OCI-LY1 (cell line): ENCODE results near the gene EIF3L.

Experiments
- H2AFZ ChIP-seq: fragments of 200-600 bp; sonication (generic), shearing (Covaris generic); 2 replicates; pipeline ENCODE4 v1.6.0; 2014; ENCODE audit warnings: antibody characterized with exemption, mild to moderate bottlenecking, low read length
- H3F3A ChIP-seq: fragments of 200-600 bp; sonication (generic), shearing (Covaris generic); 2 replicates; pipeline ENCODE4 v1.6.0; 2014; ENCODE audit warnings: mild to moderate bottlenecking, antibody characterized with exemption, low read length, moderate library complexity; ENCODE audit not compliant: insufficient read depth
- H3K27ac ChIP-seq: fragments of 200-600 bp; sonication (generic); 2 replicates; pipeline ENCODE4 v1.5.1; 2014; ENCODE audit warnings: low read length, mixed run types, mild to moderate bottlenecking, low read depth; ENCODE audit not compliant: poor library complexity, severe bottlenecking
- H3K27me3 ChIP-seq: fragments of 200-600 bp; sonication (generic); 2 replicates; pipeline ENCODE4 v1.6.0; 2014; ENCODE audit warnings: antibody characterized with exemption, mild to moderate bottlenecking, low read length, moderate library complexity; ENCODE audit not compliant: insufficient read depth
- H3K36me3 ChIP-seq: fragments of 200-600 bp; sonication (generic); 2 replicates; pipeline ENCODE4 v1.6.1; 2014; ENCODE audit warnings: mild to moderate bottlenecking, antibody characterized with exemption, low read length, moderate library complexity, mixed read lengths; ENCODE audit not compliant: insufficient read depth
- H3K4me1 ChIP-seq: fragments of 200-600 bp; sonication (generic); 2 replicates; pipeline ENCODE4 v1.5.1; 2014; ENCODE audit warnings: mild to moderate bottlenecking, low read length, moderate library complexity; ENCODE audit not compliant: insufficient read depth, severe bottlenecking
- H3K4me2 ChIP-seq: fragments of 200-600 bp; sonication (generic), shearing (Covaris generic); 2 replicates; pipeline ENCODE4 v1.6.1; 2014; ENCODE audit warnings: low read length
- H3K4me3 ChIP-seq: fragments of 200-600 bp; sonication (generic); 2 replicates; pipeline ENCODE4 v1.5.1; 2014; ENCODE audit warnings: low read length, low read depth, mild to moderate bottlenecking, mixed read lengths; ENCODE audit not compliant: poor library complexity, severe bottlenecking
- H3K79me2 ChIP-seq: fragments of 200-600 bp; shearing (Covaris generic); 2 replicates; pipeline ENCODE4 v1.6.1; 2016; ENCODE audit warnings: mixed run types, low read length, mixed read lengths; ENCODE audit not compliant: insufficient read depth
- H3K9ac ChIP-seq: fragments of 200-600 bp; sonication (generic), shearing (Covaris generic); 2 replicates; pipeline ENCODE4 v1.6.1; 2014; ENCODE audit warnings: mild to moderate bottlenecking, low read length, mixed read lengths
- H3K9me2 ChIP-seq: fragments of 200-600 bp; sonication (generic), shearing (Covaris generic); 2 replicates; pipeline ENCODE4 v1.6.1; 2014; ENCODE audit warnings: low read depth, mild to moderate bottlenecking, low read length, mixed read lengths
- H3K9me3 ChIP-seq: fragments of 200-600 bp; shearing (Covaris generic); 2 replicates; pipeline ENCODE4 v1.6.1; 2014; ENCODE audit warnings: low read length, mixed read lengths
- H4K20me1 ChIP-seq: fragments of 200-600 bp; sonication (generic), shearing (Covaris generic); 2 replicates; pipeline ENCODE4 v1.6.0; 2016; ENCODE audit warnings: mild to moderate bottlenecking, low read length; ENCODE audit not compliant: insufficient read depth
- EZH2 ChIP-seq: fragments of 200-600 bp; sonication (generic), shearing (Covaris generic); IDR thresholded peaks from 2 replicates; pipeline ENCODE4 v1.8.0; 2017; ENCODE audit warnings: borderline replicate concordance, mixed run types, mild to moderate bottlenecking, antibody characterized with exemption, low read length, moderate library complexity, mixed read lengths
- TF ChIP-seq, protein P1 (sequence below): fragments of 200-600 bp; sonication (generic), shearing (Covaris generic); IDR thresholded peaks from 2 replicates; pipeline ENCODE4 v1.5.1; 2017; ENCODE audit warnings: mild to moderate bottlenecking, antibody characterized with exemption, low read length, moderate library complexity, mixed read lengths

The EIF3L gene

DNA sequence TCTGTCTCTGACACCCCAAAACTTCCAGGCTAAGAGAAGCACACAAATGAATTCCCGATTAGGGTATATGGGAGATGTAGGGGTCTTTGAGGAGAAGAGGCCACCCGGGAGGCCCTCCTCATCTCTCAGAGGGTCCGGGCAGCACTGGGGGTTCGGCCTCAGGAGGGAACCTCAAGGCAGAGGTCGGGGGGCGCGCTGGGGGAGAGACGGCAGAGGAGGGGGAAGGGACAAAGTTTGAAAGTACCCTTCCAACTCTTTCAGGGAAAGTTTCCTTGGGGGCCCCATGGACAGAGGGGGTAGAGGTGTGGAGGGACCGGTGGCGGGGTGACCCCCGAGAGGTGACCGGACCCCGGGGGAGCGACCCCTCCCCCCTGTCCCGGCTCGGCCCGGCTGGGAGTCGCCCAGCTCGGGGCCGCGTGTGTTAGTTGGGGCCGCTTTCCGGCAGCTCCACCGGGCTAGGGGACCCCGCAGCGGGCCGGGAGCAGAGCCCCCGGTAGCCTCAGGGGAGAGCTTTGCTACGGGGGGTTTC is 44.8 kb upstream of the EIF3L start:
- H3K4me3 ChIP-seq: peak overlapping the region; percentile 73
- peaks cover 68% of the 10 kb centered on the region for H3K4me1 ChIP-seq
- H3K36me3 ChIP-seq: no peaks in the 10 kb centered on the region
- no peaks in the 10 kb centered on the region for H4K20me1 ChIP-seq
- TF ChIP-seq, protein P1, sequence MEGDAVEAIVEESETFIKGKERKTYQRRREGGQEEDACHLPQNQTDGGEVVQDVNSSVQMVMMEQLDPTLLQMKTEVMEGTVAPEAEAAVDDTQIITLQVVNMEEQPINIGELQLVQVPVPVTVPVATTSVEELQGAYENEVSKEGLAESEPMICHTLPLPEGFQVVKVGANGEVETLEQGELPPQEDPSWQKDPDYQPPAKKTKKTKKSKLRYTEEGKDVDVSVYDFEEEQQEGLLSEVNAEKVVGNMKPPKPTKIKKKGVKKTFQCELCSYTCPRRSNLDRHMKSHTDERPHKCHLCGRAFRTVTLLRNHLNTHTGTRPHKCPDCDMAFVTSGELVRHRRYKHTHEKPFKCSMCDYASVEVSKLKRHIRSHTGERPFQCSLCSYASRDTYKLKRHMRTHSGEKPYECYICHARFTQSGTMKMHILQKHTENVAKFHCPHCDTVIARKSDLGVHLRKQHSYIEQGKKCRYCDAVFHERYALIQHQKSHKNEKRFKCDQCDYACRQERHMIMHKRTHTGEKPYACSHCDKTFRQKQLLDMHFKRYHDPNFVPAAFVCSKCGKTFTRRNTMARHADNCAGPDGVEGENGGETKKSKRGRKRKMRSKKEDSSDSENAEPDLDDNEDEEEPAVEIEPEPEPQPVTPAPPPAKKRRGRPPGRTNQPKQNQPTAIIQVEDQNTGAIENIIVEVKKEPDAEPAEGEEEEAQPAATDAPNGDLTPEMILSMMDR: no peak
- no peak for TF ChIP-seq EZH2
- no peak overlapping the region for H2AFZ ChIP-seq
- peak overlapping the region; percentile 7 for H3K27ac ChIP-seq
- H3K9me3 ChIP-seq: no peaks in the 10 kb centered on the region
- peak overlapping the region; percentile 49; the same call in 1 of the 2 replicates for H3K9ac ChIP-seq
- H3K9me2 ChIP-seq: no peaks in the 10 kb centered on the region
- H3K27me3 ChIP-seq: peaks cover 10% of the 10 kb centered on the region; the same call in 1 of the 2 replicates
- H3K79me2 ChIP-seq: no peaks in the 10 kb centered on the region
- peak overlapping the region; percentile 55 for H3K4me2 ChIP-seq
- H3F3A ChIP-seq: no peaks in the 10 kb centered on the region; the same call in 1 of the 2 replicates

DNA sequence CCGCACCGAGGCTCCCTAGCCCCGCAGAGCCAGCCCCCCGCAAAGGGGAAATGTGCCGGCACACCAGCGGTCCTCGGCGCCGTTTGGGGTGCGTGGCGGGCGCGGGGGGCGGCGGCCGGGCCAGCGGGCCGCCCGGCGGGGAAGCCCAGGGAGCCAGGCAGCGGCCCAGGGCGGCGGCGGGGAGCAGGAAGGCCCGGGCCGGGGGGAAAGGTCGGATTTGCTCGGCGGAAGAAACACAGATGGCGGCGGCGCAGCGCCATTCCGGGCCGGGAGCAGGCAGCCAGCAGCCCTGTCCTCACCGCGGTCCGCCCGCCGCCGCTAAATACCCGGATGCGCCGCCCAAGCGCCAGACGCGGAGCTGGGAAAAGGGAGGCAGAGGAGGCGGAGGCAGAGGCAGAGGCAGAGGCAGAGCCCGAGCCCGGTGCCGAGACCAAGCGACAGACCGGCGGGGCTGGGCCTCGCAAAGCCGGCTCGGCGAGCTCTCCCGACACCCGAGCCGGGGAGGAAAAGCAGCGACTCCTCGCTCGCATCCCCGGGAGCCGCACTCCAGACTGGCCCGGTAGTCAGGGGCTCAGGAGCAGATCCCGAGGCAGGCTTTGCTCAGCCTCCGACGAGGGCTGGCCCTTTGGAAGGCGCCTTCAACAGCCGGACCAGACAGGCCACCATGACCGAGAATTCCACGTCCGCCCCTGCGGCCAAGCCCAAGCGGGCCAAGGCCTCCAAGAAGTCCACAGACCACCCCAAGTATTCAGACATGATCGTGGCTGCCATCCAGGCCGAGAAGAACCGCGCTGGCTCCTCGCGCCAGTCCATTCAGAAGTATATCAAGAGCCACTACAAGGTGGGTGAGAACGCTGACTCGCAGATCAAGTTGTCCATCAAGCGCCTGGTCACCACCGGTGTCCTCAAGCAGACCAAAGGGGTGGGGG is 44.1 kb upstream of the EIF3L start:
- no peak overlapping the region for H2AFZ ChIP-seq
- H4K20me1 ChIP-seq: no peaks in the 10 kb centered on the region
- H3K27ac ChIP-seq: peak overlapping the region; percentile 5
- H3K9me2 ChIP-seq: no peaks in the 10 kb centered on the region
- H3K9ac ChIP-seq: peak overlapping the region; percentile 49; the same call in 1 of the 2 replicates
- H3K9me3 ChIP-seq: no peaks in the 10 kb centered on the region
- no peaks in the 10 kb centered on the region; the same call in 1 of the 2 replicates for H3K36me3 ChIP-seq
- H3K79me2 ChIP-seq: no peaks in the 10 kb centered on the region
- H3K4me1 ChIP-seq: peaks cover 71% of the 10 kb centered on the region
- H3F3A ChIP-seq: no peaks in the 10 kb centered on the region; the same call in 1 of the 2 replicates
- no peak; the same call in 1 of the 2 replicates for TF ChIP-seq EZH2
- TF ChIP-seq, protein P1: no peak
- H3K4me3 ChIP-seq: peak overlapping the region; percentile 73
- H3K27me3 ChIP-seq: peaks cover 10% of the 10 kb centered on the region; the same call in 1 of the 2 replicates
- H3K4me2 ChIP-seq: peak overlapping the region; percentile 55

DNA sequence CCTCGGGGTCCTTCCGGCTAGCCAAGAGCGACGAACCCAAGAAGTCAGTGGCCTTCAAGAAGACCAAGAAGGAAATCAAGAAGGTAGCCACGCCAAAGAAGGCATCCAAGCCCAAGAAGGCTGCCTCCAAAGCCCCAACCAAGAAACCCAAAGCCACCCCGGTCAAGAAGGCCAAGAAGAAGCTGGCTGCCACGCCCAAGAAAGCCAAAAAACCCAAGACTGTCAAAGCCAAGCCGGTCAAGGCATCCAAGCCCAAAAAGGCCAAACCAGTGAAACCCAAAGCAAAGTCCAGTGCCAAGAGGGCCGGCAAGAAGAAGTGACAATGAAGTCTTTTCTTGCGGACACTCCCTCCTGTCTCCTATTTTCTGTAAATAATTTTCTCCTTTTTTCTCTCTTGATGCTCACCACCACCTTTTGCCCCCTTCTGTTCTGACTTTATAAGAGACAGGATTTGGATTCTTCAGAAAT is 43.4 kb upstream of the EIF3L start:
- no peaks in the 10 kb centered on the region for H3K79me2 ChIP-seq
- peak overlapping the region; percentile 73 for H3K4me3 ChIP-seq
- H3K9me3 ChIP-seq: no peaks in the 10 kb centered on the region
- H3K4me1 ChIP-seq: peaks cover 71% of the 10 kb centered on the region
- no peak for TF ChIP-seq EZH2
- TF ChIP-seq, protein P1: no peak
- H4K20me1 ChIP-seq: no peaks in the 10 kb centered on the region
- H3K9me2 ChIP-seq: no peaks in the 10 kb centered on the region
- H2AFZ ChIP-seq: no peak overlapping the region
- H3K27me3 ChIP-seq: peaks cover 10% of the 10 kb centered on the region; the same call in 1 of the 2 replicates
- peak overlapping the region; percentile 73; the same call in 1 of the 2 replicates for H3K4me2 ChIP-seq
- no peaks in the 10 kb centered on the region; the same call in 1 of the 2 replicates for H3F3A ChIP-seq
- H3K36me3 ChIP-seq: no peaks in the 10 kb centered on the region; the same call in 1 of the 2 replicates
- H3K9ac ChIP-seq: no peak overlapping the region; the same call in 1 of the 2 replicates
- peak overlapping the region; percentile 34 for H3K27ac ChIP-seq
